ENCODE results near the gene SPINK6. TPM values are rescaled to one million over a fixed set of nuclear protein-coding genes. Genes with fewer than 3 reads are reported as not detected.

Gene SPINK6
- polyA plus RNA-seq, 2 of the 4 experiments (the other 2 are of a cell fraction): 1.0 TPM

DNA sequence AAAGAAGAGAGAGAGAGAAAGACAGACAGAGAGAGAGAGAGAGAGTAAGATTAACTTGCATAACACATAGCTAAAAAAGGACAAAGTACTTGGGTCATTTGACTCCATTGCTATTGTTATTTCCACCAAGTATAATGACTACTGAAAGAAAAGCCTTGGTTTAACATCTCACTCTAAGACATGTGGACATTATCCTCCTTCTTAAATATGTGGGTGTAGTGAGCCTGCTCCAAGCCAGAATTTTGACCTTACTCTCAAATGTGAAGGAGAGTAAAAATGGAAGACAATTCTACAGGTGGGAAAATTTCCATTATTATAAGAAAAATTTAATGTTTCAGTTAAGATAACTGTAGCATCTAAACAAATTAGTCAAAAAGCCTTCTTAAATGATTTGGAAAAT is 27.0 kb downstream of the SPINK6 start:
- FAIRE-seq (no peak), DNase-seq (ENCODE audit: low read depth in 1 of 2, low spot score in 1 of 2) (no peak), ATAC-seq (no peak)
- no peak overlapping the region for H3K4me2 ChIP-seq
- H3K9me3 ChIP-seq: no peaks in the 10 kb centered on the region
- TF ChIP-seq NFE2L2 (conservative IDR thresholded peaks at IDR 0.05; ENCODE audit: low read length) (no peak), CHD2 (IDR thresholded peaks at IDR 0.05; ENCODE audit: low read length, partially characterized antibody) (no peak), GATA3 (IDR thresholded peaks at IDR 0.05; ENCODE audit: borderline replicate concordance) (no peak), PHF8 (IDR thresholded peaks at IDR 0.05; ENCODE audit: borderline replicate concordance, low read depth) (no peak), CEBPB (IDR thresholded peaks at IDR 0.05) (no peak), KDM5A (IDR thresholded peaks at IDR 0.05) (no peak), RNF2 (IDR thresholded peaks at IDR 0.05; ENCODE audit: borderline replicate concordance, low read depth) (no peak), BCL3 (IDR thresholded peaks at IDR 0.05) (no peak), HDAC2 (IDR thresholded peaks at IDR 0.05) (no peak)
- TF ChIP-seq, protein P1, sequence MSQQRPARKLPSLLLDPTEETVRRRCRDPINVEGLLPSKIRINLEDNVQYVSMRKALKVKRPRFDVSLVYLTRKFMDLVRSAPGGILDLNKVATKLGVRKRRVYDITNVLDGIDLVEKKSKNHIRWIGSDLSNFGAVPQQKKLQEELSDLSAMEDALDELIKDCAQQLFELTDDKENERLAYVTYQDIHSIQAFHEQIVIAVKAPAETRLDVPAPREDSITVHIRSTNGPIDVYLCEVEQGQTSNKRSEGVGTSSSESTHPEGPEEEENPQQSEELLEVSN (IDR thresholded peaks at IDR 0.05; ENCODE audit: borderline replicate concordance, low read depth): no peak
- ChIA-PET CTCF (interaction anchor here (0.6 kb wide), 2 partner anchors 339 to 911 kb away, joined by 3 to 4 read pairs; no protein-coding TSS in a partner anchor), POLR2A (no interaction called here)
- H3K4me3 ChIP-seq: no peak overlapping the region
- H3K4me1 ChIP-seq: no peaks in the 10 kb centered on the region
- no peak overlapping the region for H3K27ac ChIP-seq

DNA sequence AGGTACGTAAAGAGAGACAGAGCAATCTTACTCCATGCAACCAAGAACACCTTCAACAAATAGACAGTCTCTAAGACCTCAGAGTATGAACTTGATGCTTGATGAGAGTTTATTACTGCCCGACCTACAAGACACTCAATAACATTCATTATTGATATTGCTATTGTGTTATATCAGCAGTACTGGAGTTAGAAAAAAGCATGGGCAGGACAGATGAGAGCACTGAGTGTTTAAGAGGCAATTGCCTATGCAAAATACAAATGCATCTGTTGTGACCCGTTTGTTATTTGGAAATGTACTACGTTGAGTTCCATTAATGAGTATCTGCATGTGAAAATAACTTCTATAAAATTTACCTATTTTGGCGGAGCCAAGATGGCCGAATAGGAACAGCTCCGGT is 27.4 kb downstream of the SPINK6 start:
- CTCF ChIA-PET: interaction anchor here (0.6 kb wide), 1 partner anchor 911 kb away, joined by 3 read pairs; no protein-coding TSS in a partner anchor
- H3K27ac ChIP-seq: no peak overlapping the region
- FAIRE-seq: no peak
- no peak for ATAC-seq
- WGBS (ENCODE audit: missing lambda C conversion rate): 36% methylated on average over 7 of the region's 7 CpGs
- H3K9me3 ChIP-seq: no peaks in the 10 kb centered on the region
- no peak for DNase-seq (ENCODE audit: low read depth in 1 of 2, low spot score in 1 of 2)
- TF ChIP-seq TP53 (CRISPR knock-in tag; IDR thresholded peaks at IDR 0.05) (no peak), CTCF (IDR thresholded peaks at IDR 0.05) (no peak), ZFP36 (IDR thresholded peaks at IDR 0.05; ENCODE audit: borderline replicate concordance, partially characterized antibody) (no peak), BCL3 (IDR thresholded peaks at IDR 0.05) (no peak), MAX (IDR thresholded peaks at IDR 0.05) (no peak), TFCP2L1 (CRISPR knock-in tag; IDR thresholded peaks at IDR 0.05) (no peak), HOXB5 (CRISPR knock-in tag; IDR thresholded peaks at IDR 0.05) (no peak), NR3C1 (IDR thresholded peaks at IDR 0.05) (no peak), CHD4 (IDR thresholded peaks at IDR 0.05; ENCODE audit: borderline replicate concordance) (no peak), PBX3 (IDR thresholded peaks at IDR 0.05) (no peak), CBX8 (IDR thresholded peaks at IDR 0.05) (no peak), NFE2L2 (conservative IDR thresholded peaks at IDR 0.05; ENCODE audit: low read length) (no peak), HDAC2 (IDR thresholded peaks at IDR 0.05) (no peak), FOSB (CRISPR knock-in tag; IDR thresholded peaks at IDR 0.05) (no peak), FOSL2 (IDR thresholded peaks at IDR 0.05) (no peak), FOSL2 (CRISPR knock-in tag; IDR thresholded peaks at IDR 0.05) (no peak), CBX2 (IDR thresholded peaks at IDR 0.05; ENCODE audit: borderline replicate concordance, low read depth) (no peak), RARB (CRISPR knock-in tag; IDR thresholded peaks at IDR 0.05) (no peak)
- TF ChIP-seq, protein P2, sequence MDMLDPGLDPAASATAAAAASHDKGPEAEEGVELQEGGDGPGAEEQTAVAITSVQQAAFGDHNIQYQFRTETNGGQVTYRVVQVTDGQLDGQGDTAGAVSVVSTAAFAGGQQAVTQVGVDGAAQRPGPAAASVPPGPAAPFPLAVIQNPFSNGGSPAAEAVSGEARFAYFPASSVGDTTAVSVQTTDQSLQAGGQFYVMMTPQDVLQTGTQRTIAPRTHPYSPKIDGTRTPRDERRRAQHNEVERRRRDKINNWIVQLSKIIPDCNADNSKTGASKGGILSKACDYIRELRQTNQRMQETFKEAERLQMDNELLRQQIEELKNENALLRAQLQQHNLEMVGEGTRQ (IDR thresholded peaks at IDR 0.05): no peak
- TF ChIP-seq, protein P3, sequence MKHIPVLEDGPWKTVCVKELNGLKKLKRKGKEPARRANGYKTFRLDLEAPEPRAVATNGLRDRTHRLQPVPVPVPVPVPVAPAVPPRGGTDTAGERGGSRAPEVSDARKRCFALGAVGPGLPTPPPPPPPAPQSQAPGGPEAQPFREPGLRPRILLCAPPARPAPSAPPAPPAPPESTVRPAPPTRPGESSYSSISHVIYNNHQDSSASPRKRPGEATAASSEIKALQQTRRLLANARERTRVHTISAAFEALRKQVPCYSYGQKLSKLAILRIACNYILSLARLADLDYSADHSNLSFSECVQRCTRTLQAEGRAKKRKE (CRISPR knock-in tag; IDR thresholded peaks at IDR 0.05; ENCODE audit: low read depth): no peak
- no peak overlapping the region for H3K4me2 ChIP-seq
- no peaks in the 10 kb centered on the region for H3K4me1 ChIP-seq
- H3K4me3 ChIP-seq: no peak overlapping the region
- POLR2A ChIA-PET: no interaction called here
